CD4-positive, alpha-beta T cell treated with Interleukin-17A for 4 hours (primary cell): ENCODE measurements around the gene PPAT.
"Not testable (repeated sequence)": the region's sequence is repeated elsewhere in the genome, so short reads cannot be mapped to it uniquely, and the experiment has no call there.

Experiments used
- DNase-seq: peaks from one replicate; pipeline ENCODE4 v3.0.0-alpha.2; 2020; ENCODE audit warnings: mixed read lengths

The PPAT gene

DNA sequence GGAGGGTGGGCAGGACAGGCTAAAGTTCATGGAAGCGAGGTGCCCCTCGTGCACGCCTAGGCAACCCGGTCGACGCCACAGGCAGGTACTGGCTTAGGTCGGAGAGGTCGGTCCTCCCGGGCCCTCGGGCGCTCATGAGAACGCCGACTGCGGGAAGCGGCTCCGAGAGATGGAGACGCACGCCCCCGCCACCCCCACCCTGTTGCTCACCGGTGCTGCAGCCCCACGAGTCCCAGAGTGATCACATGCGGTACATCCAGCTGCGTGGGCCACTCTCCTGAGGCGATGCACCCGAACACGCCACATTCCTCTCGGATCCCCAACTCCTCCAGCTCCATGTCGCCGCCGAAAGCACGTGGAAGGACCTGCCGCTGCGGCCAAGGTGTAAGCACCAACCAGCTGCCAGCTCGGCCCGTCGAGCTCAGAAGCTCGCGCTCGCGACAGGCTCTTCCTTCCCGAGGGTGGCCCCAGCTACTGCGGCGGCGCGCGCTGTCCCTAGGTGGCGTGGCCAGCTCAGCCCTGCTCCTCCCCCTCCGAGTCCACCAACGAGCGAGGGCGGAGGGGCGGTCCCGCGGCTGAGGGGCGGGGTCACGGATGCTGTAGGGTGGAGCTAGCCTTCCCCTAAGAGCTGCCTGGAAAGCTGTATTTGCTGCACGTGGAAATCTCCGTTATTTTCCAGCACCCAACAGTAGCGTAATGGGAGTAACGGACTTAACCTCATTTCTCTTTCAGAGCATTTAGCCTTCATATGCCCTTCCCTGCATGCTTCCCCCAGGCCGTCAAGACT, at the start of gene PPAT:
Gene PPAT, minus strand, starts transcription at position 476 of the 787 bp plus-strand sequence. Its CDS starts 138 bp downstream, at position 338.
- DNase-seq, result peak; percentile 99

DNA sequence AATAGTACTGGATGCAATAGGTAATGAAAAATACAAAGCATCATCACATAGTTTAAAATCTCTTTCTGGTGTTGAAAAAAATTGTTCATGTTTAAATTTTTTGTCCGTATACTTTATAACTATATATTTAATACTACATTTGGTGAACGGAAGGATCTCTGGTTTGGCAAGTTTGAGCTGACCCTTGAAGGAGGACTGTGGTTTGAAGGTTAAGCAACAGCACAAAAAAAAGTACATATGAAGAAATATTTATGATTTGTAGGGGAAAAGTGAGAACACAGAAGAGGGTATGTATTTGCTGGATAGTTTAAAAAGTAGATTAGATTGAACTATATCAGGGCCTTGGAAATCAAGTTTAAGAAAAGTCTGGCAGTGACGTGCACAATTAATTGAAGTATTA, 45.3 kb upstream of the PPAT start:
- no peak for DNase-seq

DNA sequence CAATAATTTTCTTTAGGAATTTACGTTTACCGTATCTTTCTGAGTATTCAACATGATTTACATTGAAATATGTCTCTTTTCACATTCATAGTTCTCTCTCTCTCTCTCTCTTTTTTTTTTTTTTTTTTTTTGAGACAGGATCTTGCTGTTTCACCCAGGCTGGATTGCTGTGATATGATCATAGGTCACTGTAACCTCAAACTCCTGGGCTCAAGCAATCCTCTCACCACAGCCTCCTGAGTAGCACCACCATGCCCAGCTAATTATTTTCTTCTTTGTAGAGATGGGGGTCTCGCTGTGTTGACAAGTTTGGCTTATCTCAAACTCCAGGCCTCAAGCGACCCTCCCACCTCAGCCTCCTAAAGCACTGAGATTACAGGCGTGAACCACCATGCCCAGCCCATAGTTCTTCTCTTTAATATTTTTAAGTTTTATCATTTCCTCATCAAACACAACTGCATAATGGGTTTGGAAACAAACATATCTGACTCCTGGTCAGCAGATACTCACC, 41.8 kb upstream of the PPAT start:
- no peak for DNase-seq

DNA sequence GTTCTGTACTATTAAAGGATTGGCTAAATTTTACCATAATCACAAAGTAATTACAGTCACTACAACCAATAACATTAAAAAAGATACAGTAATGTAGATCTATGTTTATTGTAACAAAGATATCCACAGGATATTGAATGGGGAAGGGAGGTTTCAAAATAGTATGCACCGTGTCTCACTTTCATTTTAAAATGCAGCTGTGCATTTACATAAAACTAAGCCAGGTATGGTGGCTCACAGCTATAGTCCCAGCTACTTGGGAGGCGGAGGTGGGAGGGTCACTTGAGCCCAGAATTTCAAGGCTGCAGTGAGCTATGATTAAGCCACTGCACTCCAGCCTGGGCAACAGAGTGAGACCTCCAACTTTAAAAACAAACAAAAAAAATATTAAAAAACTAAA, 40.5 kb upstream of the PPAT start:
- DNase-seq, result no peak

DNA sequence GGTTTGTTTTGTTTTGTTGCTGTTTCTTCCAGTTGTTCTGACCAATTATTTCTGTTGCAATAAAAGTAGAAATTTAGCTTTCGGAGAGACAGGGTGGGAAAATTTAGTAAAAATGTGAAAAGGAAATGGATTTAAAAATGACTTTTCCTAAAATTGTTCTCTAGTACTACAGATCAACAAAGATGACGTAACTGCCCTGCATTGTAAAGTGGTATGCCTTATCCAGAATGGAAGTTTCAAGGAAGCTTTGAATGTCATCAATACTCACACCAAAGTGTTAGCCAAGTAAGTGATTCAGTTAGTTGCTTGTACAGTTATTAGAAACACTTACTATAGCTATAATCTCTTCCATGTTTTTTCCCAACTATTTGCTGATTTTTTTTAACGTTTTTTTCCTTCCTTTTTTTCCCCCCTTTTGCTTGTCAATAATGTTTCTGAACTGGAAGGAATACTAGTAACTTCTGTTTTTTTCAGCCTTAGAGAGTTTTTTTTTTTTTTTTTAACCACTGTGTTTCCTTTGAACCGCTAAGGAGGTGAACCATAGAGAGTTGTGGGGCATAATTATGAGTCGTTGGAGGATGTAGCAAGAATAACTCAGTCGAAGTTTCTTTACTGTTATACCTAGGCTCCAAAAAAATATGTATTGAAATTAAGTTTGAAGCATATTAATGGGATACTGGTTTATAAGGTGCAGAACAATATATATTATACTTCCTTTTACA, 34.2 kb upstream of the PPAT start:
- DNase-seq, result no peak

DNA sequence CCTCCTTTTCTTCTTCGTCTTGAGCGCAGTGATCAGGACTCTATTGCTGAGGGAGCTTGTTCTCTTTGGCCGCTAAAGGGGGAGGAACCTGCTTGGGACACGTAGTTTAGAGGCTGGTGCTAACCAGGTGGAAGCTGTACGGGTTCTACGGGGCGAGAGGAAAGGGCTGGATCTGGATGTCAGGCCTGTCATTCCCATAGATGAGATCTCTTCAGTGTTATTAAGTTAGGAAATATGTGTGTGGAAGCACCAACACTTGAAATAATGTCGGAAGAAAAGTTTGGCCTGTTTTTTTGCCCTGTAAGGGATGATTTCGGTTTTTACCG, 32.6 kb upstream of the PPAT start:
- DNase-seq, result peak; percentile 43

DNA sequence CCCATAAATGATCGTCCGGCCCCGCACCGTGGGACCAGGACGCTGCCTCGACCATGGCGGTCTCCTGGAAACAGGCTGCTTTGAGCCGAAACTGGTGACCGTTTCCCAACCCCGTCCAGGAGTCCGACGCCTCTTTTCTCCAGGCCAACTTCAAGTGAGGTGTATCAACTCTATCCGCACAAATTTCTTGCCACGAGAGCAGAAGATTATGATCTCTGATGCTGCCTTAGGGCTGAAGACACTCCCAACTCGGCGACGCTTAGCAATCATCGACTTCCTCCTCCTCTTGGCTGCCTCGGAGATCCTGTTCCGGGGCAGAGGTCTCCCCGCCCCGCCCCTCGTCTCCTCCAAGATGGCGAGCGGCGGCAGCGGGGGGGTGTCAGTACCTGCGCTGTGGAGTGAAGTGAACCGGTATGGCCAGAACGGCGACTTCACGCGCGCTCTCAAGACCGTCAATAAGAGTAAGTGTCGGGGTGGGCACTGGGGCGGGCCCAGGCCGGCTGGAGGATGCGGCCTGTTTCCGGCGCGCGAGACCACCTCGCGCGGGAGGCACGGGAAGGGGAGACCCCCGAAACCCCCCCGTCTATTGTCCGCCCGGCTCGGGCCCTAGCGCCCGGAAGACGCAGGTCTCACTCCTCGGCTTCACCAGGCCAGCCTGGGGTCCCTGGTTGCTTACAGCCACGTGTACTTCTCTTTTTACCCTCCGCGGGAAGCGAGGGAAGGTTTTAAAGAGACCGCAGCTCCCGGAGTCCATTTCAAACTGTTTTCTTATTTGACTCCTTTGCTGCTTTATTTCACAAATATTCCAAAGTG, 32.1 kb upstream of the PPAT start, which contains the start of gene SRP72:
Gene SRP72, plus strand, starts transcription at position 334 of the 813 bp plus-strand sequence. Its CDS starts 19 bp downstream, at position 353.
- DNase-seq, result peak; percentile 88

DNA sequence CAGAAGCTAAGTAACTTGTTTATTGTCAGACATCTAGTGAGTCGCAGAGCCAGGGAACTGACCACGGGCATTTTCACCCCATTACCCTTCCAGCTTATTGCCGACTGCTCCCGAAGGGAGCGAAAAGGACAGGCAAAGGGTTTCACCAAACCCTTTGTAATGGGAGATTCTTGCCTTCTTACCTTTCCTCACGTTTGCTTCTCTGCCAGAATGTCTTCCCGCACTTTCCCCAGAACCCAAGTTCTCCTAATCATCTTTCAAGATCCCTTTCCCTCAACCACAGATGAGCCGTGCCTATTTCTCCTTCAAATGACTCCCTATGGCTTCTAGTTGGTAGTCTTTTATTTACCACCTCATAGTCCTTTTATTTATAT, 31.5 kb upstream of the PPAT start:
- no peak for DNase-seq

DNA sequence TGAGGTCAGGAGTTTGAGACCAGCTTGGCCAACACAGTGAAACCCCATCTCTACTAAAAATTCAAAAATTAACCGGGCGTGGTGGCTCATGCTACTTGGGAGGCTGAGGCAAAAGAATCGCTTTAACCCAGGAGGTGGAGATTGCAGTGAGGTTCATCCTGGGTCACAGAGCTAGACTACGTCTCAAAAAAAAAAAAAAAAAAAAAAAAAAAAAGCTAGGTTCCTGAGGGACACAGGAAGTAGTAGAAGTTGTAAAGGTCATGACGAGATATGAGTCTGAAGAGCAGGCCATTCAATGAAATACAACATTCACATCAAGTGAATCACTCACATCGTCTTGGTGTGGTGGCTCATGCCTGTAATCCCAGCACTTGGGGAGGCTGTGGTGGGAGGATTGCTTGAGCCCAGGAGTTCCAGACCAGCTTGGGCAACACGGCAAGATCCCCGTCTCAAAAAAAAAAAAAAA, 30.9 kb upstream of the PPAT start:
- DNase-seq, result peak; percentile 7

DNA sequence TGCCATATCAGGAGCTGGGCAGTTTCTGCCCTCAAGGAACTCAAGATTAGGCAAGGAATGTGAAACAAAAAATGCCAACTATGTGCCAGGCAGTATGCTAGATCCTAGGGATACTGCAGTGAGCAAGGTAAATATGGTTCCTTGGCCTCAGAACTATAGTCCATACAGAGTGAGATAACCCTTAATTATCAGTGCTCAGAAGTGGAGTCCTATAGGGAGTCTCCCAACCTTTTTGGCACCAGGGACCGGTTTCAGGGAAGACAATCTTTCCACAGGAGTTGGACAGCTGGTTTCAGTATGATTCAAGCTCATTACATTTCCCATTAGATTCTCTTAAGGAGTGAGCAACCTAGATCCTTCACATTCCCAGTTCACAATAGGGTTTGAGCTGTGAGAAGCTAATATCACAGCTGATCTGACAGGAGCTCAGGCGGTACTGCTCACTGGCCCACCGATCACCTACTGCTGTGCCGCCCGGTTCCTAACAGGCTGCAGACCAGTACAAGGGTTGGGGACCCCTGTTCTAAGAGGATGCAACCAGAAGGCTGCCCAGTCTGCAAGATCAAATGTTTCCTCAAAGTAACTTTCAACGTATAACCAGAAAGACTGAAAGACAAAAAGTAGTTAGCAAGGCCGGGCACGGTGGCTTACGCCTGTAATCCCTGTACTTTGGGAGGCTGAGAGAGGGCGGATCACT, 30.3 kb upstream of the PPAT start:
- no peak for DNase-seq

DNA sequence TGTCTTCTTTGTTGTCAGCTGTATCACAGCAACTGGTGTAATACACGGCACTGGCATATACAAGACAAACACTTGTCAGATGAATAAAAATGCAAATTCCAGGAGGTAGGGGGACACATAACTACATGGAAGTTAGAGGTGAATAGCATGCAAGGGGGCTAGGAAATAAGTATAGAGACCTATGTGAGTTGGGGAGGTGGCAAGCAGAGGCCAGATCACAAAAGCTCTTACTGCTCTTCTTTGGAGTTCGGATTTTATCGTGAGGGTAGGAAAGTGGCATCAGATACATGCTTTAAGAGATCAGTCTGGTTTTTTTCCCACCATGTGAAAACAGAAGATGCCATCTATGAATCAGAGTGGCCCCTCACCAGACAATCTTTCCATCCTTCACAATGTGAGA, 29.2 kb upstream of the PPAT start:
- no peak for DNase-seq

DNA sequence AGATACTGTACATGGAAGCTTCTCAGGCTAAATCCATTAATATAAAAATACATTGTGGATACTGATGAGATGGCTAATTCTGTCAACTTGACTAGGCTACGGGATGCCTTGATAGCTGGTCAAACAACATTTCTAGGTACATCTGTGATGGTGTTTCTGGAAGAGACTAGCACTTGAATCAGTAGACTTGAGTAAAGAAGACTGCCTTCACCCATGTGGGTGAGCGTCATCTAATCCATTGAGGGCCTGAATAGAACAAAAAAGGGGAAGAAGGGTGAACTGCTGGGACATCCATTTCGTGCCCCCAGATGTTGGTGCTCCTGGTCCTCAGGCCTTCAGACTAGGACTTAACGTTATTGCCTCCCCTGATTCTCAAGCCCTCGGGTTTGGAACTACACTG, 28.3 kb upstream of the PPAT start:
- DNase-seq, result no peak

DNA sequence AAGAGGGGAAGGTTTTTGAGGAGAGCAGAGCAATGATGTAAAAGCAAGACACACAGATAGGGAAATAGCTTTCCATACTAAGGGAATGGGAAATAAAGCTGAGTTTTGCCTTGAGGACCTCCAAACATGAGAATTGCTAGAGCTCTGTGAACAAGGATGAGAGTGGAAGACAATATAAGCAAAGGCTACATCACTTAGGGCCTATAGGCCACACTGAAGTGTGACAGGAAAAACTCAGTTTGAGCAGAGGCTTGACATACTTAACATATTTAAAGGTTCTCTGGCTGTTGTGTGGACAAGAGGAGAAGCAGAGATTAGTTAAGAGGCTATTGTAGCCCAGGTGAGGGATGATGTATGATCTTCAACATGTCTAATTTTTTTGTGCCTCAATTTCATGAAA, 26.7 kb upstream of the PPAT start:
- DNase-seq, result no peak

DNA sequence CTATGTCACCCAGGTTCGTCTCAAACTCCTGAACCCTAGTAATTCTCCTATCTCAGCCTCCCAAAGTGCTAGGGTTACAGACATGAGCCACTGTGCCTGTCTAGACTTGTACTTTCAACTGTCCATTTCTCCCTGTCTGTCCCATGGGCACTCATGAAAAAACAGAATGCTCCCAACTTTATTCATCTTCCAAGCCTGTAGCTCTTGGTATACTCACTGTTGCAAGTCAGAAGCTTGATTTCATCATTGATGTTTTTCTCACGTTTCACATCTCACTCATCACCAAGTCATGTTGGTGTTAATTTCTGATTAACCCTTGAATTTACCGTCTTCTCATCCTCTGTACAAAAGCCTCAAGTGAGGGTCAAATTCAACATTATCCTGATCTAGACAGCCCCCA, 24.7 kb upstream of the PPAT start:
- no peak for DNase-seq

DNA sequence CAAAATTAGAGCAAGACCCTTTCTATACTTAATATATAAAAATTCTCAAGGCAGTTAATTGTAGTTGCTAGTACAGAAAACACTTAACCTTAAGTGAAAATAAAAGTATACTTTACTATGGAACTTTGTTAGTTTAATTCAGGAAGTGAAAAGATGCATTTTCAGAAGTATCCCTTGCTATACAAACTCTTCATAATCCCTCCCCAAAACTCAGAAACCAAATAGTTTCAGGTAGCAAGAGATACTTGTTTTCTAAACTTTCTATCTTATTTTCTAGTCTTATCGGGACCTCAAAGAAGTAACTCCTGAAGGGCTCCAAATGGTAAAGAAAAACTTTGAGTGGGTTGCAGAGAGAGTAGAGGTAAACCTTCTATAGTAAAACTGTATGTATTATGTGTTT, 14.9 kb upstream of the PPAT start:
- DNase-seq, result no peak

DNA sequence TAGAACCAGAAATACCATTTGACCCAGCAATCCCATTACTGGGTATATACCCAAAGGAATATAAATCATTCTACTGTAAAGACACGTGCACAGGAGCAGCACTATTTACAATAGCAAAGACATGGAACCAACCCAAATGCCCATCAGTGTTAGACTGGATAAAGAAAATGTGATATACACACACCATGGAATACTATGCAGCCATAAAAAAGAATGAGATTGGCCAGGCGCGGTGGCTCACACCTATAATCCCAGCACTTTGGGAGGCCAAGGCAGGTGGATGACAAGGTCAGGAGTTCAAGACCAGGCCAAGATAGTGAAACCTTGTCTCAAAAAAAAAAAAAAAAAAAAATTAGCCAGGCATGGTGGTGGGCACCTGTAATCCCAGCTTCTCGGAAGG, 14.1 kb upstream of the PPAT start:
- DNase-seq, result not testable (repeated sequence)

DNA sequence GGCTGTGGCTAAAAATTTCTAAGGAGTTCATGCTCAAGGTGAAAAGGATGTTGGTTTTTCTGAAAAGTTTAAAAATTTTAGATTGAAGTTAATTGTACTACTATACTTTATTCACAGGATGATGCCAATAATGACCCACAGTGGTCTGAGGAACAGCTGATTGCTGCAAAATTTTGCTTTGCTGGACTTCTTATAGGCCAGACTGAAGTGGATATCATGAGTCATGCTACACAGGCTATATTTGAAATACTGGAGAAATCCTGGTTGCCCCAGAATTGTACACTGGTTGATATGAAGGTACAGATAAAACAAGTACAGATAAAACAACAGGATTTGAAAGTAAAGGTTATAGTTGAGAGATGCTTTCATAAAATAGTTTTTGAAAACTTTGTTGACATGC, 12.9 kb upstream of the PPAT start:
- DNase-seq, result no peak

DNA sequence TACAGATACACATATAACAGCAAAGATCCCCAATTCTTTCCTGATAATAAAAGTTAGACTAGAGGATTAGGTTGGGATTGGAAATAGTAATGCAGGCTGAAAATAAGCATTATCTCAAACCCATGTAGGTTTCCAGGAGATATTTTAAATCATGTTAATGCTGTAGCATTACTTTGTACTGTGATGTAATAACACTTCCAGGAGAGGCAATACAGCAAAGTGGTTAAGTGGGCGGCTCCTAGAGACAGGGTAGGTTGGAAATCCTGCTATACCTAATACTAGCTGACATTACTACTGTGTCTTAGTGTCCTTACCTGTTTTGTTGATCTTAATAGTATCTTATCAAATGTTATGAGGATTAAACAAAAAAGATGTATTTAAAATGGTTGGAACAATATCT, 10.3 kb upstream of the PPAT start:
- DNase-seq, result no peak

DNA sequence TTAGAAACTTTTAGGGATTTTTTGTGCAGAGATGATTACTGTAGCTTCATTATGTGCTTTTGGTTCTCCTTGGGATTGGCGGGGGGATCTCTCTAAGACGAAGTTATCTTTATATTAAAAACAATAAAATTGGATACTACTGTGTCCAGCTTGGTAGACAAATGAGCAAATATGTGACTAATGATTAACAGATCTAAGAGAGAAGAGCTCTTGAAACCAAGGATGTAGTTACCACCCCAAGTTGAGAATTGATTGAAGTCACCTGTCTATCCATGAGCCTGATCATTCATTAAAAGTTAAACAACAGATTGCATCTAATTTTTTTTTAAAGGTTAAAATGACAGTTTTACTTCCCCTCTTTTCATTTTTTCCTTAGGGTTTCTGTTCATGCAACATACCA, 9.3 kb upstream of the PPAT start:
- DNase-seq, result no peak

DNA sequence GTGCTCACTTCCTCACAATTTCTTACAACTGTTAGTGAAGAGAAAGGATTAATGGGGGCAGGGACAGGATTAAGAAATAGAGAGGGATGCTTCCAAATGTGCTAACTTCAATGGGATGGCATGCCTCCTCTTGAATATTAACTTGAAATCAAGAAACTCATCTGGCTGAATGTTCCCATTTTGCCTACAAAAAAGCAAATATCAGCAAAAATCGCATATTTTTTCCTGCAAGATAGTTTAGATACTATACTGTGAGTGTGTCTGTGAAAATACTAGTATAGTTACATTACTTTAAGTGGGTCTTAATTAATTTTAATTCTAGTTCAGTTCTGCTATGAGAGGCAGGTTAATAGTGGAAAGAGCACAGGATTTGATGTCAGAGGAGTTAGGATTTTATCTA, 5.6 kb upstream of the PPAT start:
- DNase-seq, result no peak

DNA sequence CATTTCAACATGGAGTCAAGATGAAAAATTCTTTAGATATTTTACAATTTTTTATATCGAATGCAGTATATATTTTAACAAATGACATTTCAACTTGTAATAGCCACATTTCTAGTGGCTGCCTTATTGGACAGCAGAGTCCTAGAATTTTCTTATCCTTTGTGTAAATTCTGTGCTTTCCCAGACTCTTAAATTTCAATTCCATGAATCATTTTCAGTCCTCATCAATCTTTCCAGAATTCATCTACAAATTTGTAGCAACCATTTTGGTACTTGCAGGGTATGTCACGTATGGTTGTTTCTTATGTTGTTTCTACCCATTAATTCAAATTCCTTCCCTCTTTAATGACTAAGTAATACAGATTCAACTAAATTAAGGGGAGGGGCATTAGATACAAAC, 3.4 kb upstream of the PPAT start:
- DNase-seq, result no peak

DNA sequence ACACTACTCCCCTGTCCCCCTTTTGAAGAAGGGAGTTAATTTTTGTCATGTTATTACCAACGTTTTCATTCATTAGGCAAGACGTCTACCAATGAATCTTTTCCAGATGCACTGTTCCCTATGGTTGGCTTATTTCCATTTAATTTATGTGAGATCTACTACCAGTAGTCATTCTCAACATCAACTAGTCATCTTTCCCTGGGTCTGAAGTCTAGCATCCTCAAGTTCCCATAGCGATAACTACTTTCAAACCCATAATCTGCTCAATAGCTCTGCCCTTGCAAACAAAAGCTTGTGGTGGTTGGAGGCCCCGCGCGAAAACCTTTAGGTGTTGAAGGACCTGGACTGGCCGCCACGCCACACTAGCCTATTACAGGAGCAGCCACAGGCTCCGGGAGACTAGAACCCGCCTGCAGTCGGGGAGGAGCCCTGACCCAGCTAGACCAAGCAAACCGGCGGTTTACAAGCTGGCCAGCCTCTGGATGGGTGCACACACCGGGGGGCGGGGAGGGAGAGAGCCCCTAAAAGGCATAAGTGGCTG, 746 bp downstream of the PPAT start:
- no peak for DNase-seq

DNA sequence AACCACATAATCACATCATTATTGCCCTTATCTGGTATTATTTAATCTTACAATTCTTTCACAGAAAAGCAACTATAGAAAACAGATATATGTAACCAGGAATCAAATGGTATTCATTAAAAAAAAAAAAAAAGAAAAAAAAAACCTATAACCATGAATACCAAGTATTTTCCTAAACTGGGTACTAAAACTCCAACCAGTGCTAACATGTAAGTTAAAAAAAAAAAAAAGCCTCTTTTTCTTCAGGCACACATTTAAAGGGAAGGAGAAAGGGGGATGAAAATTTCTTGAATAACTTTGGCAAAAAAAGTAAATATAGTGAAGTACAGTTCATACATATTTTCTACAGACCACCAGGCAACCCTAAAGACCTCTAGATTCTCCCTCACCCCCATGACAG, 2.1 kb downstream of the PPAT start:
- no peak for DNase-seq
